Measurements from ENCODE around the gene PITPNM2. TPM values are rescaled to one million over a fixed set of nuclear protein-coding genes. Genes with fewer than 3 reads are reported as not detected.

PITPNM2 gene
- total RNA-seq, 1 experiment from 2014 or later: 15.2 TPM

DNA sequence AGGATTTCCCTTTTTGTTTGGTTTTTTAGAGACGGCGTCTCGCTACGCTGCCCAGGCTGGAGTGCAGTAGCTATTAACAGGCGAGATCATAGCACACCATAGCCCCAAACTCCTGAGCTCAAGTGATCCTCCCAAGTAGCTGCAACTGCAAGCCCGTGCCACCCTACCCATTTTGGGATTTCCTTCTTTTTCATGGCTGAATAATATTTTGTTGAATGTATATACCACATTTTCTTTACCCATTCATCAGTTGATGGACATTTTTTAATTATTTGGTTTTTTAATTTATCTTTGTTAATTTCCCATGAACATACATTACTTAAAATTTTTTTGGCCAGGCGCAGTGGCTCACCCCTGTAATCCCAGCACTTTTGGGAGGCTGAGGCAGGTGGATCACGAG lies 15.2 kb downstream of the PITPNM2 start:
- DNase-seq (ENCODE audit: low read depth, low spot score): no peak
- H3K4me1 ChIP-seq (ENCODE audit: control insufficient read depth in 1 of 2, insufficient read depth in 2 of 2, low read length in 2 of 2): peaks cover 22 to 66% of the 10 kb centered on the region in 2 experiments
- H3K36me3 ChIP-seq (ENCODE audit: control insufficient read depth in 1 of 2, insufficient read depth in 2 of 2, low read length in 2 of 2): peaks cover 0 to 6% of the 10 kb centered on the region in 2 experiments; a peak in 1 of 4 replicates
- CTCF ChIA-PET: no interaction called here
- H3K27ac ChIP-seq (ENCODE audit: low read depth, low read length): no peak overlapping the region
- H3K27me3 ChIP-seq (ENCODE audit: insufficient read depth, low read length): no peaks in the 10 kb centered on the region
- peaks cover 22% of the 10 kb centered on the region for H3K79me2 ChIP-seq (ENCODE audit: insufficient read depth, low read length)
- H2AFZ ChIP-seq (ENCODE audit: low read depth, low read length, poor library complexity, severe bottlenecking): no peak overlapping the region
- H3K9me3 ChIP-seq (ENCODE audit: control insufficient read depth in 1 of 2, insufficient read depth in 1 of 2, low read depth in 1 of 2, low read length in 2 of 2): no peaks in the 10 kb centered on the region
- no peak overlapping the region for H3K4me2 ChIP-seq (ENCODE audit: low read length)
- H3K9me2 ChIP-seq (ENCODE audit: insufficient read depth): no peaks in the 10 kb centered on the region
- intact Hi-C loops (cut with micrococcal nuclease): no loop called here
- no TSS peak for BruUV-seq (replicated peaks)
- ATAC-seq: no peak
- no peak overlapping the region for H3K4me3 ChIP-seq (replicated peaks in 1 of 2; ENCODE audit: low read depth in 1 of 2, low read length in 2 of 2)
- TF ChIP-seq POLR2AphosphoS5 (IDR thresholded peaks at IDR 0.05; ENCODE audit: low read depth, low read length) (no peak), EZH2 (IDR thresholded peaks at IDR 0.05) (no peak), SRF (IDR thresholded peaks at IDR 0.05; ENCODE audit: low read depth) (no peak)
- TF ChIP-seq, protein P1, sequence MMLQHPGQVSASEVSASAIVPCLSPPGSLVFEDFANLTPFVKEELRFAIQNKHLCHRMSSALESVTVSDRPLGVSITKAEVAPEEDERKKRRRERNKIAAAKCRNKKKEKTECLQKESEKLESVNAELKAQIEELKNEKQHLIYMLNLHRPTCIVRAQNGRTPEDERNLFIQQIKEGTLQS (IDR thresholded peaks at IDR 0.05): no peak
- H3K9ac ChIP-seq (ENCODE audit: low read length): no peak overlapping the region
- H4K20me1 ChIP-seq (ENCODE audit: insufficient read depth): no peaks in the 10 kb centered on the region
- RAD21 ChIA-PET (ENCODE audit: low non-redundant PET in 1 of 2, low total read pairs in 2 of 2, uncharacterized antibody in 2 of 2, unreplicated experiment in 2 of 2): no interaction called here
- POLR2A ChIA-PET: interaction anchor here (1.3 kb wide), 1 partner anchor 9 kb away, joined by 4 read pairs; no protein-coding TSS in a partner anchor

DNA sequence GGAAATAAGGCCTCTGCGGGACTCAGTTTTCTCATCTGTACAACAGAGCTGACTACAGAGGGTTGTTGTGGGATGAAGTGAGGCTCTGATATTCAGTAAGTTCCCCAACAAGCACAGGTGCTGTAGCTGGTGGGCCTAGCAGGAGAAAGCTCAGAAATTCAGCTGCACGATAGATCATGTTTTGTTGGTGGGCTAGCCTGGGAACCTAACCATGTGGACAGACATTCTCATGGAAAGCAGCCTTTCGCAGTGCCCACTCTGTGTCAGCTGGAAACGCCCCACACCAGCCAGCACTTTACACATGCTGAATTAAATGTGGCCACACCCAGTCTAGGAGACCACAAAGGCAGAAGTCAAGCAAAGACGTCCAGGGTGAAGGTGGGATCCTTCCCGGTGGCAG lies 16.1 kb downstream of the PITPNM2 start:
- Histone ChIP-seq H3K9ac (ENCODE audit: low read length) (no peak overlapping the region), H3K79me2 (ENCODE audit: insufficient read depth, low read length) (peaks cover 14% of the 10 kb centered on the region), H3K4me1 (ENCODE audit: control insufficient read depth in 1 of 2, insufficient read depth in 2 of 2, low read length in 2 of 2) (peaks cover 14 to 58% of the 10 kb centered on the region in 2 experiments), H2AFZ (ENCODE audit: low read depth, low read length, poor library complexity, severe bottlenecking) (no peak overlapping the region), H3K4me3 (replicated peaks in 1 of 2; ENCODE audit: low read depth in 1 of 2, low read length in 2 of 2) (no peak overlapping the region), H3K4me2 (ENCODE audit: low read length) (no peak overlapping the region), H3K27ac (ENCODE audit: low read depth, low read length) (no peak overlapping the region), H3K9me2 (ENCODE audit: insufficient read depth) (no peaks in the 10 kb centered on the region), H3K27me3 (ENCODE audit: insufficient read depth, low read length) (no peaks in the 10 kb centered on the region), H3K36me3 (ENCODE audit: control insufficient read depth in 1 of 2, insufficient read depth in 2 of 2, low read length in 2 of 2) (peaks cover 0 to 6% of the 10 kb centered on the region in 2 experiments; a peak in 1 of 4 replicates), H4K20me1 (ENCODE audit: insufficient read depth) (no peaks in the 10 kb centered on the region), H3K9me3 (ENCODE audit: control insufficient read depth in 1 of 2, insufficient read depth in 1 of 2, low read depth in 1 of 2, low read length in 2 of 2) (no peaks in the 10 kb centered on the region)
- DNase-seq (ENCODE audit: low read depth, low spot score) (no peak), ATAC-seq (no peak)
- CTCF ChIA-PET: no interaction called here
- RAD21 ChIA-PET (ENCODE audit: low non-redundant PET in 1 of 2, low total read pairs in 2 of 2, uncharacterized antibody in 2 of 2, unreplicated experiment in 2 of 2): no interaction called here
- intact Hi-C loops (cut with micrococcal nuclease): no loop called here
- POLR2A ChIA-PET: interaction anchor here (1.3 kb wide), 1 partner anchor 8 kb away, joined by 4 read pairs; no protein-coding TSS in a partner anchor
- no TSS peak for BruUV-seq (replicated peaks)
- TF ChIP-seq CEBPB (IDR thresholded peaks at IDR 0.05; ENCODE audit: low read depth): no peak
- no peak for TF ChIP-seq EGR1 (IDR thresholded peaks at IDR 0.05; ENCODE audit: low read depth)
- no peak for TF ChIP-seq ELF1 (IDR thresholded peaks at IDR 0.05; ENCODE audit: borderline replicate concordance, low read depth)
- no peak for TF ChIP-seq EZH2 (IDR thresholded peaks at IDR 0.05)
- TF ChIP-seq YY1 (IDR thresholded peaks at IDR 0.05; ENCODE audit: extremely low read depth, insufficient replicate concordance, low read depth, low read length): no peak
- TF ChIP-seq, protein P2, sequence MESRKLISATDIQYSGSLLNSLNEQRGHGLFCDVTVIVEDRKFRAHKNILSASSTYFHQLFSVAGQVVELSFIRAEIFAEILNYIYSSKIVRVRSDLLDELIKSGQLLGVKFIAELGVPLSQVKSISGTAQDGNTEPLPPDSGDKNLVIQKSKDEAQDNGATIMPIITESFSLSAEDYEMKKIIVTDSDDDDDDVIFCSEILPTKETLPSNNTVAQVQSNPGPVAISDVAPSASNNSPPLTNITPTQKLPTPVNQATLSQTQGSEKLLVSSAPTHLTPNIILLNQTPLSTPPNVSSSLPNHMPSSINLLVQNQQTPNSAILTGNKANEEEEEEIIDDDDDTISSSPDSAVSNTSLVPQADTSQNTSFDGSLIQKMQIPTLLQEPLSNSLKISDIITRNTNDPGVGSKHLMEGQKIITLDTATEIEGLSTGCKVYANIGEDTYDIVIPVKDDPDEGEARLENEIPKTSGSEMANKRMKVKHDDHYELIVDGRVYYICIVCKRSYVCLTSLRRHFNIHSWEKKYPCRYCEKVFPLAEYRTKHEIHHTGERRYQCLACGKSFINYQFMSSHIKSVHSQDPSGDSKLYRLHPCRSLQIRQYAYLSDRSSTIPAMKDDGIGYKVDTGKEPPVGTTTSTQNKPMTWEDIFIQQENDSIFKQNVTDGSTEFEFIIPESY (IDR thresholded peaks at IDR 0.05; ENCODE audit: extremely low read depth, insufficient replicate concordance, low read length): no peak
- TF ChIP-seq JUND (IDR thresholded peaks at IDR 0.05): no peak
- TF ChIP-seq POLR2A (IDR thresholded peaks at IDR 0.05; ENCODE audit: borderline replicate concordance, extremely low read depth, insufficient read depth, insufficient read length): no peak
- TF ChIP-seq EZH2phosphoT487 (IDR thresholded peaks at IDR 0.05; ENCODE audit: borderline replicate concordance): no peak
- no peak for TF ChIP-seq RAD21 (IDR thresholded peaks at IDR 0.05; ENCODE audit: low read depth)
- no peak for TF ChIP-seq POLR2AphosphoS5 (IDR thresholded peaks at IDR 0.05; ENCODE audit: low read depth, low read length)
- no peak for TF ChIP-seq SP1 (IDR thresholded peaks at IDR 0.05; ENCODE audit: low read depth)
- no peak for TF ChIP-seq SIN3A (IDR thresholded peaks at IDR 0.05; ENCODE audit: low read depth)
- no peak for TF ChIP-seq SRF (IDR thresholded peaks at IDR 0.05; ENCODE audit: low read depth)
- no peak for TF ChIP-seq FOSL1 (IDR thresholded peaks at IDR 0.05; ENCODE audit: low read depth)
- TF ChIP-seq, protein P3, sequence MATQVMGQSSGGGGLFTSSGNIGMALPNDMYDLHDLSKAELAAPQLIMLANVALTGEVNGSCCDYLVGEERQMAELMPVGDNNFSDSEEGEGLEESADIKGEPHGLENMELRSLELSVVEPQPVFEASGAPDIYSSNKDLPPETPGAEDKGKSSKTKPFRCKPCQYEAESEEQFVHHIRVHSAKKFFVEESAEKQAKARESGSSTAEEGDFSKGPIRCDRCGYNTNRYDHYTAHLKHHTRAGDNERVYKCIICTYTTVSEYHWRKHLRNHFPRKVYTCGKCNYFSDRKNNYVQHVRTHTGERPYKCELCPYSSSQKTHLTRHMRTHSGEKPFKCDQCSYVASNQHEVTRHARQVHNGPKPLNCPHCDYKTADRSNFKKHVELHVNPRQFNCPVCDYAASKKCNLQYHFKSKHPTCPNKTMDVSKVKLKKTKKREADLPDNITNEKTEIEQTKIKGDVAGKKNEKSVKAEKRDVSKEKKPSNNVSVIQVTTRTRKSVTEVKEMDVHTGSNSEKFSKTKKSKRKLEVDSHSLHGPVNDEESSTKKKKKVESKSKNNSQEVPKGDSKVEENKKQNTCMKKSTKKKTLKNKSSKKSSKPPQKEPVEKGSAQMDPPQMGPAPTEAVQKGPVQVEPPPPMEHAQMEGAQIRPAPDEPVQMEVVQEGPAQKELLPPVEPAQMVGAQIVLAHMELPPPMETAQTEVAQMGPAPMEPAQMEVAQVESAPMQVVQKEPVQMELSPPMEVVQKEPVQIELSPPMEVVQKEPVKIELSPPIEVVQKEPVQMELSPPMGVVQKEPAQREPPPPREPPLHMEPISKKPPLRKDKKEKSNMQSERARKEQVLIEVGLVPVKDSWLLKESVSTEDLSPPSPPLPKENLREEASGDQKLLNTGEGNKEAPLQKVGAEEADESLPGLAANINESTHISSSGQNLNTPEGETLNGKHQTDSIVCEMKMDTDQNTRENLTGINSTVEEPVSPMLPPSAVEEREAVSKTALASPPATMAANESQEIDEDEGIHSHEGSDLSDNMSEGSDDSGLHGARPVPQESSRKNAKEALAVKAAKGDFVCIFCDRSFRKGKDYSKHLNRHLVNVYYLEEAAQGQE (IDR thresholded peaks at IDR 0.05; ENCODE audit: low read depth): no peak

Data from HCT116 (cell line).